ENCODE measurements around the gene STARD6.

DNA sequence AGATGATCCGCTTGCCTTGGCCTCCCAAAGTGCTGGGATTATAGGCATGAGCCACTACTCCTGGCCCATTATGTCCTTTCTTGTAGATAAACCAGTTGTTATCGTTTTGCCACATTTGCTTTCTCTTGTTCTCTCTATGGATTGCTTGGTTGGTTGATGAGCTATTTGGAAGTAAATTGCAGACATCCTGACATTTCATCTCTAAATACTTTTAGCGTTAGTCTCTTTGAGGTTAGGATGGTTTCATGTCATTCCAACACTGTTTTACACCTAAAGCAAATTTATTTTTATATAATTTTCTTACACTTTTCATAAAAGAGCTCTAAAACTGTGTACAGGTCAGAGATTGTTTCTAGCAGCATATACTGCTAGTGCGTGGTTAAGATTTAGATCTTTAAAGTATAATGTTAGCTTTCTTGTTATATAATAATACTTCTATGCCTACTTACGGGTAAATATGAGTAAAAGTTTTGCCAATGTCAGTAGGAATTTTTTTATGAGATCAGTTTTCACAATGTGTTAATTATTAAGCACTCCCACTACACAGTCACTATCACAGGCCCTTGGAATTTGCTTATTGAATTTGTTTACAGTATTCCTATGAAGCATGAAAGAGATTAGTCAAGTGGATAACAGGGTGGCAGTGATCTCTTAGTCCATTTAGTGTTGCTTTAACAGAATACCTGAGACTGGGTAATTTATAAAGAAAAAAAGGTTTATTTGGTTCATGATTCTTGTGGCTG lies 78.0 kb downstream of the STARD6 start:
- TF ChIP-seq POLR2A (IDR thresholded peaks at IDR 0.05) = no peak
- TF ChIP-seq, protein P1, sequence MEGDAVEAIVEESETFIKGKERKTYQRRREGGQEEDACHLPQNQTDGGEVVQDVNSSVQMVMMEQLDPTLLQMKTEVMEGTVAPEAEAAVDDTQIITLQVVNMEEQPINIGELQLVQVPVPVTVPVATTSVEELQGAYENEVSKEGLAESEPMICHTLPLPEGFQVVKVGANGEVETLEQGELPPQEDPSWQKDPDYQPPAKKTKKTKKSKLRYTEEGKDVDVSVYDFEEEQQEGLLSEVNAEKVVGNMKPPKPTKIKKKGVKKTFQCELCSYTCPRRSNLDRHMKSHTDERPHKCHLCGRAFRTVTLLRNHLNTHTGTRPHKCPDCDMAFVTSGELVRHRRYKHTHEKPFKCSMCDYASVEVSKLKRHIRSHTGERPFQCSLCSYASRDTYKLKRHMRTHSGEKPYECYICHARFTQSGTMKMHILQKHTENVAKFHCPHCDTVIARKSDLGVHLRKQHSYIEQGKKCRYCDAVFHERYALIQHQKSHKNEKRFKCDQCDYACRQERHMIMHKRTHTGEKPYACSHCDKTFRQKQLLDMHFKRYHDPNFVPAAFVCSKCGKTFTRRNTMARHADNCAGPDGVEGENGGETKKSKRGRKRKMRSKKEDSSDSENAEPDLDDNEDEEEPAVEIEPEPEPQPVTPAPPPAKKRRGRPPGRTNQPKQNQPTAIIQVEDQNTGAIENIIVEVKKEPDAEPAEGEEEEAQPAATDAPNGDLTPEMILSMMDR (IDR thresholded peaks at IDR 0.05) = no peak

All from uterus (tissue), 2 donors.